ENCODE data around the gene PSMB7. TPM values are rescaled to one million over a fixed set of nuclear protein-coding genes. Genes with fewer than 3 reads are reported as not detected.

Gene PSMB7
- total RNA-seq, 2 experiments from 2014 or later, result 155 to 170 TPM

GRCh38 chr9:124353811-124354274 is 61.4 kb downstream of the PSMB7 start:
- intact Hi-C loops (cut with micrococcal nuclease), result no loop called here
- POLR2A ChIA-PET, result no interaction called here
- DNase-seq, result no peak
- H3K4me1 Mint-ChIP-seq (ENCODE audit: low read depth), result peaks cover 14% of the 10 kb centered on the region
- no peaks in the 10 kb centered on the region for H3K27me3 Mint-ChIP-seq
- ATAC-seq, result no peak
- no peak for TF ChIP-seq CTCF (IDR thresholded peaks at IDR 0.05)
- CTCF ChIA-PET, result no interaction called here
- H3K9me3 Mint-ChIP-seq, result no peaks in the 10 kb centered on the region
- H3K4me3 Mint-ChIP-seq, result no peak overlapping the region
- no peak overlapping the region for H3K27ac Mint-ChIP-seq
- peaks cover 25% of the 10 kb centered on the region for H3K36me3 Mint-ChIP-seq (ENCODE audit: low read depth)

- Mint-ChIP-seq H3K4me1 (ENCODE audit: low read depth) (peaks cover 10% of the 10 kb centered on the region), H3K27me3 (no peaks in the 10 kb centered on the region), H3K4me3 (no peak overlapping the region), H3K27ac (no peak overlapping the region), H3K36me3 (ENCODE audit: low read depth) (peaks cover 25% of the 10 kb centered on the region), H3K9me3 (no peaks in the 10 kb centered on the region)
- no peak for TF ChIP-seq CTCF (IDR thresholded peaks at IDR 0.05)
- DNase-seq (no peak), ATAC-seq (no peak)
- CTCF ChIA-PET, result interaction anchor here (0.6 kb wide), 1 partner anchor 556 kb away, joined by 3 read pairs; no protein-coding TSS in a partner anchor
- intact Hi-C loops (cut with micrococcal nuclease), result no loop called here
- POLR2A ChIA-PET, result no interaction called here
These were observed 62.0 kb downstream of the PSMB7 start for GRCh38 chr9:124353166-124353768.

- H3K9me3 Mint-ChIP-seq, result no peaks in the 10 kb centered on the region
- H3K4me3 Mint-ChIP-seq, result no peak overlapping the region
- POLR2A ChIA-PET, result interaction anchor here (1.7 kb wide), 1 partner anchor 10 kb away, joined by 3 read pairs; no protein-coding TSS in a partner anchor
- no peak overlapping the region for H3K27ac Mint-ChIP-seq
- DNase-seq, result no peak
- intact Hi-C loops (cut with micrococcal nuclease), result no loop called here
- ATAC-seq, result no peak
- CTCF ChIA-PET, result interaction anchor here (0.6 kb wide), 1 partner anchor 557 kb away, joined by 3 read pairs; no protein-coding TSS in a partner anchor
- H3K4me1 Mint-ChIP-seq (ENCODE audit: low read depth), result peaks cover 8% of the 10 kb centered on the region
- TF ChIP-seq CTCF (IDR thresholded peaks at IDR 0.05), result no peak
- H3K27me3 Mint-ChIP-seq, result no peaks in the 10 kb centered on the region
- H3K36me3 Mint-ChIP-seq (ENCODE audit: low read depth), result peaks cover 25% of the 10 kb centered on the region
These were observed 62.6 kb downstream of the PSMB7 start for GRCh38 chr9:124352616-124353015.

DNA sequence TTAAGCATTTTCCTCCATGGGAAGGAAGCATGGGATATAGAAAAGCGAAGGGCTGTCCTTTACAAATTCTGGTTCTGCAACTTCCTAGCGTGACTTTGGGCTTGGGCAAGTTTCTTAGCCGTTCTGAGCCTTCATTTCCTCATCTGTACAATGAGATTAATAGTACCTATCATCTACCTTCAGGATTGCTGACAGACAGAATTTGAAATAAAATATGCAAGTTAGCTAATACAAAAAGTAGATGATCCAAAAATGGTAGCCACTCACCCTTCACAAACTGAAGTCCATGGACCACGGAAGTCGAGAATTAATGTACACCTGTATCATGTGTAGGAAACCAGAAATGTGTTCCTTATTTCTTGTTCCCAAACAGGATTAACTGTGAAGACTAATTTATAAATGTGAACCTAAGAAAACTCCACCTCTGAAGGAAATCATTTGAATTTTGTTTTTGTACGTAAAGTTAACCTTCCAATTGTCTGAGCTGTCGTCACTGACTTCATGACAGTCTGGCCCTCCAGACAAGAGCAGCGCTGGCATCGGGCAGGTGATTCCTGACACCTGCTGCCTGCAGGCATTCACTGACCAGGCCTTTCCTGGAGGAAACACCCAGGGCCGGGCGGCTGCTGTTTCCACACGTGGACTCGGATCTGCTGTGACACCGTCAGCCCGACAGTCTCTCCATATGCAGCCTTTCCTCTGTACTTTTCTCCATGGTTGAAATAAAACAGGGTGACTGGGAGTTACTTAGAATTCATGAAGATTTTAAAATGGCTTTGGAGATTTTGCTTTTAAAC is 63.4 kb downstream of the PSMB7 start:
- TF ChIP-seq CTCF (IDR thresholded peaks at IDR 0.05), result no peak
- no peak overlapping the region for H3K27ac Mint-ChIP-seq
- intact Hi-C loops (cut with micrococcal nuclease), result no loop called here
- ChIA-PET CTCF (no interaction called here), POLR2A (interaction anchor here (1.7 kb wide), 1 partner anchor 11 kb away, joined by 3 read pairs; no protein-coding TSS in a partner anchor)
- H3K36me3 Mint-ChIP-seq (ENCODE audit: low read depth), result peaks cover 24% of the 10 kb centered on the region
- DNase-seq (no peak), ATAC-seq (no peak)
- H3K4me3 Mint-ChIP-seq, result no peak overlapping the region
- peaks cover under 1% of the 10 kb centered on the region for H3K4me1 Mint-ChIP-seq (ENCODE audit: low read depth)
- no peaks in the 10 kb centered on the region for H3K9me3 Mint-ChIP-seq
- H3K27me3 Mint-ChIP-seq, result no peaks in the 10 kb centered on the region
